ENCODE results near the gene SPOP.

Gene SPOP

GRCh38 chr17:49549691-49550678 lies 127.9 kb downstream of the SPOP start:
- no peak for DNase-seq (ENCODE audit: low read depth)

DNA sequence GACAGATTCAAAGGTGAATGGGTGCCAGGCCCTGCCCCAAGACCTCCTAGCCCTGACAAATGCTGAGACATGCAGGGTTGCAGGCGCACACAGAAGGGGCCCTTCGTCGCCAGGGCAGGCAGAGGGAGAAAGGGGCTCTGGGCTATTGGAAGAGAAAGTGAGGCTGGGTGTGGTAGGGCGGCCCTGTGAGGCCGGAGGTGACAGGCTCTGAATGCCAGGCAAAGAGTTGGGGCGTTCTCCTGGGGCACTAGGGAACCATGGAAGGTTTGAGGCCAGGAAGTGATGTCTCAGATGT lies 128.6 kb downstream of the SPOP start:
- no peak for DNase-seq (ENCODE audit: low read depth)

Measured in fibroblast of gingiva (primary cell).